ENCODE measurements around the gene KBTBD3.

GRCh38 chr11:106121570-106122320, 44.6 kb upstream of the KBTBD3 start:
- TF ChIP-seq CTCF (conservative IDR thresholded peaks at IDR 0.05; ENCODE audit: low read length), result no peak
- TF ChIP-seq EZH2phosphoT487 (IDR thresholded peaks at IDR 0.05; ENCODE audit: borderline replicate concordance, low read depth, low read length), result no peak

Data from OCI-LY7 (cell line).